Bone marrow (tissue), 2 donors: ENCODE data around the gene C17orf113.

Source experiments
- DNase-seq, 2 donors: peaks; one replicate each; lab custom pipeline; 2025; lab: John Stamatoyannopoulos, UW

The C17orf113 gene

GRCh38 chr17:42050393-42051012, at the start of gene C17orf113:
Gene C17orf113 (minus strand): TSS chr17:42050601. CDS start chr17:42043376, 7,225 bp downstream.
- peak; percentile 41 to 50 for DNase-seq

- DNase-seq = no peak
Measured at GRCh38 chr17:42098730-42099399, 48.5 kb upstream of the C17orf113 start.

DNA sequence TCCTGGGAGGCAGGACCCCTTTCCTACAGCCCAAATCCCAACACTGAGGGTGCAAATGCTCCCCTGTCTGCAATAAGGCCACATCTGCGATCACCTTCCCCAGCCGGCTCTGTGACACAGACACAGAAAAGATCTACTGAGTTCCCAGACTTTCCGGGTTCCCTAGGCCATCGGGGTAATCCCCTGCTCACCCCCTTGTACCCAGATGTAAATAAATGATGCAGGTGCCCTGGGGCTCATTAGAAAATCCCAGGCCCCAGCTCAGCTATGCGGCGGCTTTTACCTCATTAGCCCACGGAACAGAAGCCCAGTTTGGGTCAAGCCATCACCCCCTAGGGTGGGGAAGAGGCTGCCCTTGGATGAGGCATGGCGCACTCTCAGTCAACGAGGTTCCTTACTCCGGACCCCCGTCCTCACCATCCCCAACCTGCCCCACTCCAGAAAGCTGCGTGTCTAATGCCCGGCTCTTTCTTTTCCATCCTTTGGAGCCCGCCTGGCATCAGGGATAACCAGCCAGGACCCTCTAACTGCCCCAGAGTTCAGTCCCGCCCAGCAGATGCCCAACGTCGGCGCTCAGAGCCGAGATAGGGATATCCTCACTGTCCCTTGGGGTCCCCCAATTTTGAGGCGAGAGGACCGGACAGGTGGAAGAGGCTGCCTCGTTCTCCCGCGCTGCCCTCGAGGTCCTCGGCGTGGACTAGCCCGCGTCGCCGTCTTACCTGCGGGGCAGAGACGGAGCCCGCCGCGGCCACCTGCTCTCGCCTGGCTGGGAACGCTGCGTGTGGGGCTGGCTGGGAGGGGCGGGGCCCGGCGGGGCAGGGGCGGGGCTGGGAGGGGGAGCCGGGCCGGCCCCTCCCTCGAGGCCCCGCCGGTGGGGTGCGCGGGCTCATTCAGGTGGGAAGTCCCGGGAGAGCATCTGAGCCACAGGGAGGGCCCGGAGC, 47.6 kb upstream of the C17orf113 start, which contains the start of gene ZNF385C:
Gene ZNF385C (minus strand): TSS at position 783 of the 941 bp plus-strand sequence. CDS start 35,417 bp downstream, outside the sequence.
- DNase-seq = no peak

- no peak for DNase-seq
Measured at GRCh38 chr17:42096360-42097111, 46.1 kb upstream of the C17orf113 start.

GRCh38 chr17:42094375-42095069, 44.1 kb upstream of the C17orf113 start:
- no peak for DNase-seq

DNA sequence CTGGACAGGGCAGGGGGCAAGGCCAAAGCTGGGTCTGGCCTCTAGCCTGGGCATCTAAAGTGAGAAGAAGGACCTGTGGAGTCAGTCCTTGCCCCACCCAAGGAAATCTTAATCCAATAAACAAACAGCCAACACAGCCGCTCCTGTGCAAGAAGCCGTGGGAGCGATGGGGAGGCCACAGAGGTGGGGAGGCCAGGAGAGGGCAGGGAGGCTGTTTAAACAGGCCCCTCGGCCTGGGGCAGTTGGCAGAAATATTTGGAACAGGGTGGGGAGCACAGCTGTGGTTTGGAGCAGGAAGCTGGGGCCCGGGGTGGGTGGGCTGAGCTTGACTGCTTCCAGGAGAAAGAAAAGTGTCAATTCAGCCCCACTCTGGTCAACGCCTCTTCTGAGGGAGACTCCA, 42.5 kb upstream of the C17orf113 start:
- no peak for DNase-seq

- no peak for DNase-seq
Measured at GRCh38 chr17:42090964-42091790, 40.8 kb upstream of the C17orf113 start.

- DNase-seq = no peak
Measured at GRCh38 chr17:42088736-42089135, 38.3 kb upstream of the C17orf113 start.

GRCh38 chr17:42087736-42088705, 37.6 kb upstream of the C17orf113 start:
- DNase-seq = no peak

GRCh38 chr17:42087042-42087701, 36.8 kb upstream of the C17orf113 start:
- DNase-seq = no peak

DNA sequence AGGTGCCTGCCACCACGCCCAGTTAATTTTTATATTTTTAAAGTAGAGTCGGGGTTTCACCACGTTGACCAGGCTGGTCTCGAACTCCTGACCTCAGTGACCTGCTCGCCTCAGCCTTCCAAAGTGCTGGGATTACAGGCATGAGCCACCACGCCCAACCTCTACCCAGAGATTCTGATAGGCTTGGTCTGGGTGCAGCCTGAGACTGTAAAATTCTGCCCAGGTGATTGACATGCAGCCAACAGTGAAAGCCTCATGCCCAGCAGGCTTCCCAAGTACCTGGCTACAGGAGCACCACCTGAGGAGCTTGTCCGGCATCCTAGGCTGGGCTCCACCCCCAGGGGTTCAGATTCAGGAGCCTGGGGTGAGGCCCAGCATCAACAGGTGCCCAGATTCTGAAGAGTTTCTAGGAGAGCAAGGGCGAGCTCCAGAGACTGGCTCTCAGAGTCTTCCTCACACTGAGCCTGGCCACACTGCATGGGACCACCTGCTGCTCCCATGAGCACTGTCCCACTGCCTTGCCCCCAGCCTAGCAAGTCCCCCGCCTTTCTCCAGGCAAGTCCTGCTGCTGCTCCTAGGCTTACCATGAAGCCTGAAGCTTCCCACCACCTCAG, 31.2 kb upstream of the C17orf113 start:
- no peak for DNase-seq

DNA sequence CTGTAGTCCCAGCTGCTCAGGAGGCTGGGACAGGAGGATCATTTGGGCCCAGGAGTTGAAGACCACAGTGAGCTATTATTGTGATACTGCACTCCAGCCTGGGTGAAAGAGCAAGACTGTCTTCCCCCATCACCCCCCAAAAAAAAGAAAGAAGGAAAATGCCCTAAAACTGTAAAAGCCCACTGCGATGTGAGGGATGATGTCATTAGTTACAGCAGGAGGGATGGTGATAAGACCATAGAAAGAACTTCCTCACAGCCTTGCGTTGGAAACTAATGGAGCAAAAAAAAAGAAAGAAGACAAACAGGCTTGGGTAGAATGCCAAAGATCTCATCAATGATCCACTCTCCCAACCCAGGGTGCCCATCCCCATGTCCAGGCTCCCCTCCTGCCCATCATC, 29.1 kb upstream of the C17orf113 start:
- DNase-seq = no peak

- peak in 1 of 2 donors; percentile 55 for DNase-seq
Measured at GRCh38 chr17:42078396-42079043, 28.1 kb upstream of the C17orf113 start.

DNA sequence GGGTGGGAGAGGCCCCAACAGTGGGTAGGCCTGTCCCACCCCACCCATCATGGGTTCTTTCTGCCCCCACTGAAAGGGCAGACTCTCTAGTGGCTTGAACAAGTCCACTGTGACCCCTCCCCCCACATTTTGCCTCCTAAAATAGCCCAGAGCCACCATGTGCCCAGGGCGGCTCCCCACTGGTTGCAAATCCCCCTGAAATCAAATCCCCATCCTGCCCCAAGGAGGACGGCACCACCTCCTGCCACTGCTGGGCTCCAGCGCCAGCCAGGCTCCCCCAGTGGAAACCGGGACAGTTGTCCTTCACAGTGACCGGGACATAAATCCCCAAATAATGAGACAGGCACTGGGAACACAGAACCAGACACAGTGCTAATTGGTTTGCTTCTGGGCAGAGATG, 27.4 kb upstream of the C17orf113 start:
- no peak for DNase-seq

DNA sequence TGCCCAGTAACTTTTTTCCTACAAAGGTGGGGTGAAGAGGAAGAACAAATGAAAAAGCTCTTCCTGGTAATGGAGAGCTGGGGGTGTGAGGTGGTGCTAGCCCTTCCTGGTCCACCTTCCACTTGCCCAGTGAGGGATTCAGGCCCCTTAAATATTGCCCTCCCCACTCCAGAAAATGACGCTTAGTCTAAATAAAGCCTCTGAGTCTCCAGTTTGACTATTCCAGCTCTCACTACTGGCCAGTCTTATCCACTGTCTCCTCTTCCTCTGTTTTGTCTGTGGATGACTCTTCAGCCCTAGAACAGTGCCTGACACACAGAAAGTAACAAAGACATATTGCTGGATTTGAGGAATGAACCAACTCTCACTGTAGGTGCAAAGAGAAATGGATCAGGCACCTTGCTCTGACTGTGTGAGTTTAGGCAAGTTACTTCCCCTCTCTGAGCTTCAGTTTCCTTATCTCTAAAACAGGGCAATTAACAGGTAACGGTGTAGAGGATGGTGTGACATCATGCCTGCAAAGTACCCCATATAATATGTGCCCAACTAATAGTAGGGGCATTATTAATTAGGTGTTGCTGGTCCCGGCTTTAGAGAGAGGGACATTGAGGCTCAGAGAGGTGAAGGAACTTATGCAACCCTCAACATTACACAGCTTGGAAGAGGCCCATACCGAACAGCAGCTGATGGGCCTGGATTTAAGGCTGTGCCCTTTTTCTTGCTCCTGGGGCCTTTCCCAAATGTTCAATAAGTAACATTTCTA, 26.6 kb upstream of the C17orf113 start:
- DNase-seq = no peak

GRCh38 chr17:42075789-42076188, 25.4 kb upstream of the C17orf113 start:
- no peak for DNase-seq
